ENCODE results near the gene TMEM11. TPM values are rescaled to one million over a fixed set of nuclear protein-coding genes. Genes with fewer than 3 reads are reported as not detected.
A peak's percentile ranks its signal among the peaks of the same experiment; 100 is the strongest.

TMEM11 gene
- total RNA-seq, 1 donor from 2014 or later, result 22.2 TPM

DNA sequence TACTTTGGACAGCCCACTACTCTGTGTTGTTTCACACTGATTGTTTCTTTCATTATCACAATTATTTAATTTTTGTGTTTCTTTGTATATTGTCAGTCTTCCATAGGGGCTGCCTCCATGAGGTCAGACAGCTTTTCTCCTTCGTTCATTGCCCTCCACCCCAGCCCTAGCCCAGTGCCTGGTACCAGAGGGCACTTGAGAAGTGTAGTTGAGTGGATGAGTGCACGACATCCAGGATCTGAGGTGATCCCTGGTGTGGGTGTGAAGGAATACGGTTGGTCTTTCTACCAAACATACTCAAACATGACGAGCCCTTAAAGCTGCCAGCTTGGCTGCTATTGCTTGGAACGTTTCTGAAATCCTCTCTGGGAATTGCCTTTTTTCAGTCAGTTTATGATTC lies 49.3 kb downstream of the TMEM11 start:
- TF ChIP-seq, protein P1, sequence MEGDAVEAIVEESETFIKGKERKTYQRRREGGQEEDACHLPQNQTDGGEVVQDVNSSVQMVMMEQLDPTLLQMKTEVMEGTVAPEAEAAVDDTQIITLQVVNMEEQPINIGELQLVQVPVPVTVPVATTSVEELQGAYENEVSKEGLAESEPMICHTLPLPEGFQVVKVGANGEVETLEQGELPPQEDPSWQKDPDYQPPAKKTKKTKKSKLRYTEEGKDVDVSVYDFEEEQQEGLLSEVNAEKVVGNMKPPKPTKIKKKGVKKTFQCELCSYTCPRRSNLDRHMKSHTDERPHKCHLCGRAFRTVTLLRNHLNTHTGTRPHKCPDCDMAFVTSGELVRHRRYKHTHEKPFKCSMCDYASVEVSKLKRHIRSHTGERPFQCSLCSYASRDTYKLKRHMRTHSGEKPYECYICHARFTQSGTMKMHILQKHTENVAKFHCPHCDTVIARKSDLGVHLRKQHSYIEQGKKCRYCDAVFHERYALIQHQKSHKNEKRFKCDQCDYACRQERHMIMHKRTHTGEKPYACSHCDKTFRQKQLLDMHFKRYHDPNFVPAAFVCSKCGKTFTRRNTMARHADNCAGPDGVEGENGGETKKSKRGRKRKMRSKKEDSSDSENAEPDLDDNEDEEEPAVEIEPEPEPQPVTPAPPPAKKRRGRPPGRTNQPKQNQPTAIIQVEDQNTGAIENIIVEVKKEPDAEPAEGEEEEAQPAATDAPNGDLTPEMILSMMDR (IDR thresholded peaks at IDR 0.05; ENCODE audit: unreplicated experiment), result no peak
- no peak for DNase-seq (ENCODE audit: low spot score, unreplicated experiment)
- H3K4me1 Mint-ChIP-seq (ENCODE audit: low read depth), result peaks cover 7% of the 10 kb centered on the region
- H3K4me3 Mint-ChIP-seq (ENCODE audit: low read depth), result no peak overlapping the region
- no peaks in the 10 kb centered on the region for H3K36me3 Mint-ChIP-seq (ENCODE audit: insufficient read depth)
- peak overlapping the region; percentile 24 for H3K27ac Mint-ChIP-seq
- no peaks in the 10 kb centered on the region for H3K27me3 Mint-ChIP-seq
- no peaks in the 10 kb centered on the region for H3K9me3 Mint-ChIP-seq (ENCODE audit: low read depth)

DNA sequence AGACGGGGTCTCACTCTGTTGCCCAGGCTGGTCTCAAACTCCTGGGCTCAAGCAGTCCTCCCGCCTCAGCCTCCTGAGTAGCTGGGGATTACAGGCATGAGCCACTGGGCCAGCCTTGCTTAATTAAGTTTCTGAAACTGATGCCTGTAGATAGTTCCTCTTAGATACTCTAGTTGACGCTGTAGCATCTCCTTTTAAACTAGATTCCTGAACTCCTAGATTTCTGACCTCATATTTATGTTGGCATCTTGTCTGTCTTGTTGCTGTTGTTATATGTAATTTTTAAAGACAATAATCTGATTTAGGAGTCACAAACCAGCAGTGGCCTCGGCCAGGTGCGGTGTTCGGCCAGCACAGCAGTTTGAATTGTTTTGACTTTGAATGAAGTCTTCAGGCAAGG lies 49.7 kb downstream of the TMEM11 start:
- TF ChIP-seq, protein P1 (IDR thresholded peaks at IDR 0.05; ENCODE audit: unreplicated experiment), result no peak
- no peaks in the 10 kb centered on the region for H3K36me3 Mint-ChIP-seq (ENCODE audit: insufficient read depth)
- no peak for DNase-seq (ENCODE audit: low spot score, unreplicated experiment)
- H3K4me3 Mint-ChIP-seq (ENCODE audit: low read depth), result no peak overlapping the region
- no peaks in the 10 kb centered on the region for H3K27me3 Mint-ChIP-seq
- peaks cover 7% of the 10 kb centered on the region for H3K4me1 Mint-ChIP-seq (ENCODE audit: low read depth)
- no peaks in the 10 kb centered on the region for H3K9me3 Mint-ChIP-seq (ENCODE audit: low read depth)
- no peak overlapping the region for H3K27ac Mint-ChIP-seq

DNA sequence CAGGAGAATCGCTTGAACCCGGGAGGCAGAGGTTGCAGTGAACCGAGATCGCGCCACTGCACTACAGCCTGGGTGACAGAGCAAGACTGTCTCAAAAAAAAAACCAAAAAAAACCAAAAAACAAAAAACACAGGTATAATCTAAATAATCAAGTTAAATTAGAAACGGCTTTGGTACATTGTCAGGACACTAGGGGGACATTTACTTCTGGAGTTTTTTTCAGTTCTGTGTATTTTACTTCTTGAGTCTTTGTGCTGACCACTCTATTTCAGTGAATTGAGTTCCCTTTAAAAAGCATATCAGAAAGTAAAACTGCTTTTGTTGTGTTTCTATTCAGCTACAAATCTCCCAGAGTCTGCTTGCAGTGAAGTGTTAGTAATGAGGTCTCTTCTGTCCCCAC lies 50.9 kb downstream of the TMEM11 start:
- H3K4me1 Mint-ChIP-seq (ENCODE audit: low read depth), result peaks cover 7% of the 10 kb centered on the region
- no peak overlapping the region for H3K4me3 Mint-ChIP-seq (ENCODE audit: low read depth)
- no peak overlapping the region for H3K27ac Mint-ChIP-seq
- TF ChIP-seq, protein P1 (IDR thresholded peaks at IDR 0.05; ENCODE audit: unreplicated experiment), result peak; percentile 16
- H3K9me3 Mint-ChIP-seq (ENCODE audit: low read depth), result peaks cover 3% of the 10 kb centered on the region
- no peak for DNase-seq (ENCODE audit: low spot score, unreplicated experiment)
- H3K27me3 Mint-ChIP-seq, result no peaks in the 10 kb centered on the region
- H3K36me3 Mint-ChIP-seq (ENCODE audit: insufficient read depth), result no peaks in the 10 kb centered on the region

DNA sequence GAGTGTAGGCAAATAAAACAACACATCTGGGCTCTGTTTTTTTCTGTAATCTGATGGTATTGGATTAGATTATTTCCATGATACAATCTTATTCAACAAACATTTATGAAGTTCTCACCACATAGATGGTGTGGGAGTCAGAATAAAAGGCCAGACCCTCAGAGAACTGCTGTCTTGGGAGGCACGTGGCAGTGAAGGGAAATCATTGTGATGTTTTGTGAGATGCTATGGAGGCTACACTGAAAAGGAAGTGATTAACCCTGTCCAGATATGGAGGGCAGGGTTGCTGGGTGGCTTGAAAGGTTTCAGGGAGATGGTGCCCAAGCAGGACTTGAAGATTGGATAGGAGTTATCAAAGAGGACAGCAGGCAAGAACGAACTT lies 51.6 kb downstream of the TMEM11 start:
- no peak for DNase-seq (ENCODE audit: low spot score, unreplicated experiment)
- no peak overlapping the region for H3K4me3 Mint-ChIP-seq (ENCODE audit: low read depth)
- peaks cover 3% of the 10 kb centered on the region for H3K9me3 Mint-ChIP-seq (ENCODE audit: low read depth)
- no peaks in the 10 kb centered on the region for H3K36me3 Mint-ChIP-seq (ENCODE audit: insufficient read depth)
- H3K27ac Mint-ChIP-seq, result no peak overlapping the region
- peaks cover 7% of the 10 kb centered on the region for H3K4me1 Mint-ChIP-seq (ENCODE audit: low read depth)
- TF ChIP-seq, protein P1 (IDR thresholded peaks at IDR 0.05; ENCODE audit: unreplicated experiment), result no peak
- no peaks in the 10 kb centered on the region for H3K27me3 Mint-ChIP-seq

DNA sequence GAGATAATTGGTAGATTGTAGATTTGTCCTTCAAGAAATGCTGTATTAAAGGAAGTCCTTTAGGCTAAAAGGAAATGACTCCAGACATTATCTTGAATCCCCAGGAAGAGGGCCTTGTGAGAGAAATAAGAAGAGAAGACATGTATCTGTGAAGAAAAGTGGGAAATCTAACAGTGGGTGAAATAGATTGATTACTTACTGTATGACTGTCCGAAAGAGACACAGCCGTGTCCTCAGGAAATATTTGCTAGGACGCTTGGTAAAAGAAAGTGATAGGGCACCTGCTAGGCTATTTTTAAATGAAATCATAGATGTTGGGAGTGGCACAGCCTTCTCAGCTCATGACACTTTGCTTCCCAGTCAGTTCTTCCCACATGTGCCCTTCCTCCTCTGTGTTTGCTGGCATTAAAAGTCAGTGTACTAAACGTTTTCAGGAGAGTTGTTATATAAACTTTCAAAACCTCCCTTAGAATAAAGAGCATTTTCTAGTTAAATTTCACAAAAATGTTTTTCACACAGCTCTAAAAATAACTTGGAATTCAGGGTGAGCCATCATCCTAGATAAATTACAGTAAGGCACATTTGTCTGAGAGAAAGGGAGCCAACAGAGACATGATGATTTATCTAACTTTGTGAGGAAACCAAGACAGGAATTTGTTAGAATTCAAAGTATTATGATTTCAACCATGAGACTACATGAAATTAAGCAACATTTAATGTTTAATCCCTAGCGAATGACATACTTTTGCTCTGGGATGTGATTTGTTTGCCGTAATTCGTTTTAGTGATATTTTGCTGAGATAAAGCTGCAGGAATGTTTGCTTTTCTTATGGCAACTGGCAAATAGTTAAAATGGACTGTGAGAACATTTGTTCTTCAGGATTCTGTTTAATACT lies 52.2 kb downstream of the TMEM11 start:
- peaks cover 7% of the 10 kb centered on the region for H3K4me1 Mint-ChIP-seq (ENCODE audit: low read depth)
- no peaks in the 10 kb centered on the region for H3K36me3 Mint-ChIP-seq (ENCODE audit: insufficient read depth)
- peaks cover 9% of the 10 kb centered on the region for H3K9me3 Mint-ChIP-seq (ENCODE audit: low read depth)
- TF ChIP-seq, protein P1 (IDR thresholded peaks at IDR 0.05; ENCODE audit: unreplicated experiment), result no peak
- no peak for DNase-seq (ENCODE audit: low spot score, unreplicated experiment)
- H3K27ac Mint-ChIP-seq, result no peak overlapping the region
- H3K4me3 Mint-ChIP-seq (ENCODE audit: low read depth), result no peak overlapping the region
- H3K27me3 Mint-ChIP-seq, result no peaks in the 10 kb centered on the region

Measured in progenitor cell of endocrine pancreas (in vitro differentiated cells).